Parathyroid adenoma (tissue), 2 donors: ENCODE data around the gene PEPD.

ENCODE experiments used
- H2AFZ ChIP-seq: fragments of 300-600 bp; sonication (generic); one replicate; pipeline ENCODE4 v1.7.0; 2017; ENCODE audit warnings: antibody characterized with exemption, mild to moderate bottlenecking
- H3K27ac ChIP-seq: fragments of 300-600 bp; sonication (generic); one replicate; pipeline ENCODE4 v1.7.0; 2017
- H3K27me3 ChIP-seq: fragments of 300-600 bp; sonication (generic); one replicate; pipeline ENCODE4 v1.7.0; 2017; ENCODE audit warnings: low read length; ENCODE audit not compliant: control insufficient read depth, insufficient read depth
- H3K36me3 ChIP-seq: fragments of 300-600 bp; sonication (generic); one replicate; pipeline ENCODE4 v1.7.0; 2017; ENCODE audit warnings: low read length; ENCODE audit not compliant: control insufficient read depth, insufficient read depth
- H3K4me1 ChIP-seq: fragments of 300-600 bp; sonication (generic); one replicate; pipeline ENCODE4 v1.7.0; 2017; ENCODE audit warnings: control low read depth
- H3K4me2 ChIP-seq: fragments of 300-600 bp; sonication (generic); one replicate; pipeline ENCODE4 v1.7.0; 2017; ENCODE audit warnings: low read length
- H3K4me3 ChIP-seq: fragments of 300-600 bp; sonication (generic); one replicate; pipeline ENCODE4 v1.7.0; 2017; ENCODE audit warnings: low read depth, low read length
- H3K79me2 ChIP-seq: fragments of 300-600 bp; sonication (generic); one replicate; pipeline ENCODE4 v1.7.0; 2017; ENCODE audit warnings: control low read depth
- H3K9ac ChIP-seq: fragments of 300-600 bp; sonication (generic); one replicate; pipeline ENCODE4 v1.7.0; 2017; ENCODE audit warnings: mild to moderate bottlenecking
- H3K9me3 ChIP-seq: fragments of 300-600 bp; sonication (generic); one replicate; pipeline ENCODE4 v1.7.0; 2017; ENCODE audit warnings: low read length; ENCODE audit not compliant: control insufficient read depth
- TF ChIP-seq, protein P1 (sequence below): fragments of 300-600 bp; sonication (generic); IDR thresholded peaks from one replicate; pipeline ENCODE4 v1.7.0; 2017; ENCODE audit warnings: antibody characterized with exemption, mild to moderate bottlenecking
- donor health status: primary hyperparathyroidism.

PEPD gene

DNA sequence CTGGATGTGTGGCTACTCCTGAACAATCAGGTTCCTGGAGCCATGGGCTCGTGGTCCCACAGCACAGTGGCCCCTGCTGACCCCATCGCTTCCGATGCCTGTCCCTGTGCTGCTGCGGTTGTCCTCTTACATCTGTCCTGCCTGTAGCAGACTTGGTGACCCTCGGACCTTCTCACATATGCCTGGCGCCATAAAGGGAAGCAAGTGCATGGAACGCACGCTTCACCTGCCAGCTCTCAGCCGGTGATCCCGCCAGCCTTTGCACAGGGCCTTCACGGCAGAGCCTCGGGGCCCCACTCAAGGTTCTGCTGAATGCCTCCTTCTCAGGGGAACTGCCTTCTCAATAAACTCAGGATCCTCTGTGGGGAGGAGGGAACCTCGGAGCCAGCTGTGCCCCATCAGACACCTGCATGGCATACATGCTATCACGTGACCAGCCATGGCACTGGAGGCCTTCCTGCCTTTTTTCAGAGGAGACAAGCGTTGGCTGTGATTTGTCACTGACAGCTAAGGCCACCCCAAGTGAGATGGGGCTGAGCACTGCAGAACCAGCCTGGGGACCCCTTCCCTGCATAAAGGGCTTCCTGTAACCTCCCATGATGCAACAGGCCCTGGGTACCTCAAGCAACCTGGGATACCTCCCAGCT, 24.3 kb downstream of the PEPD start:
- Histone ChIP-seq H3K9me3 (no peaks in the 10 kb centered on the region), H3K4me2 (no peak overlapping the region), H3K4me1 (no peaks in the 10 kb centered on the region), H3K9ac (no peak overlapping the region), H3K36me3 (no peaks in the 10 kb centered on the region), H3K27ac (no peak overlapping the region), H3K79me2 (no peaks in the 10 kb centered on the region), H3K4me3 (no peak overlapping the region), H3K27me3 (no peaks in the 10 kb centered on the region), H2AFZ (no peak overlapping the region)
- TF ChIP-seq, protein P1, sequence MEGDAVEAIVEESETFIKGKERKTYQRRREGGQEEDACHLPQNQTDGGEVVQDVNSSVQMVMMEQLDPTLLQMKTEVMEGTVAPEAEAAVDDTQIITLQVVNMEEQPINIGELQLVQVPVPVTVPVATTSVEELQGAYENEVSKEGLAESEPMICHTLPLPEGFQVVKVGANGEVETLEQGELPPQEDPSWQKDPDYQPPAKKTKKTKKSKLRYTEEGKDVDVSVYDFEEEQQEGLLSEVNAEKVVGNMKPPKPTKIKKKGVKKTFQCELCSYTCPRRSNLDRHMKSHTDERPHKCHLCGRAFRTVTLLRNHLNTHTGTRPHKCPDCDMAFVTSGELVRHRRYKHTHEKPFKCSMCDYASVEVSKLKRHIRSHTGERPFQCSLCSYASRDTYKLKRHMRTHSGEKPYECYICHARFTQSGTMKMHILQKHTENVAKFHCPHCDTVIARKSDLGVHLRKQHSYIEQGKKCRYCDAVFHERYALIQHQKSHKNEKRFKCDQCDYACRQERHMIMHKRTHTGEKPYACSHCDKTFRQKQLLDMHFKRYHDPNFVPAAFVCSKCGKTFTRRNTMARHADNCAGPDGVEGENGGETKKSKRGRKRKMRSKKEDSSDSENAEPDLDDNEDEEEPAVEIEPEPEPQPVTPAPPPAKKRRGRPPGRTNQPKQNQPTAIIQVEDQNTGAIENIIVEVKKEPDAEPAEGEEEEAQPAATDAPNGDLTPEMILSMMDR, result no peak

DNA sequence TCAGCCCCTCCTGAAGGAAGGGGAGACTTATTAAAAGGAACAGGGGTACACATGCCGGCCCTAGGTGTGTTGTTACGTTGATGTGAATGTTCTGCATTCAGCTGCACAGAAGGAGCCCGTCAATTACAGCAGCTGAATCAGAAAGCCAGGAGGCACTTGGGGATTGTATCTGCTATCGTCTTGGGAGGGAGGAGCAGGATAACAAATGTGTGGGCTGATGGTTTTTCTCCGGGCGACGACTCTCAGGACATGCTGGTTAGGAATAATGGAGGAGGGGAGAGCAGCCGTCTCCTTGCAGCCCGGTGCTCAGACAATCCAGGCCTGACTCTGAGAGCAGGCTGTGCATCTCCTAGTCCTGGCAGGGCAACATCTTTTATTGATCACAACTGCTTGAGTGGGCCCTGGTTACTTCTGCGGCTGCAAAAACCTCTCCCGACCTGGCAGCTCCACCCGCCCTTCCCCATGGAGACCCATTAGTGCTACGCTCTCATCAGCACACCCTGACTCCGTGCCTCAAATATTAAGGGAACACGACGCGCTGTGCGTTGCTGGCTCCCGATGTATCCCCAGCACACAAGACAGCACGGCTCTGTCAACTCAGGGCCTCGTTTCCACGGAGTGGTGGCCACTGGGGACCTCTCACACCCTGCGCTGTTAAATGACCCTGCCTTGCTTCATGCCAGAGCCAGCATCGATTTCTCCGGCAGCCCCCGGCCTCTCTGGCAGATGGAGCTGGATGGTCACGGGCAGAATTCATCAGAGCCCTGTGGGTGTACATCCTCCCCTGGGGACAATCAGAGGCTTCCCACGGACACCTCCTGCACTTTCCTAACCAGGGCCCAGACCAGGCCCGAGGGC, 25.3 kb downstream of the PEPD start:
- Histone ChIP-seq H3K36me3 (no peaks in the 10 kb centered on the region), H3K9me3 (no peaks in the 10 kb centered on the region), H3K27ac (no peak overlapping the region), H3K4me2 (no peak overlapping the region), H3K4me3 (no peak overlapping the region), H3K79me2 (no peaks in the 10 kb centered on the region), H3K9ac (no peak overlapping the region), H2AFZ (no peak overlapping the region), H3K4me1 (no peaks in the 10 kb centered on the region), H3K27me3 (no peaks in the 10 kb centered on the region)
- TF ChIP-seq, protein P1, result no peak

DNA sequence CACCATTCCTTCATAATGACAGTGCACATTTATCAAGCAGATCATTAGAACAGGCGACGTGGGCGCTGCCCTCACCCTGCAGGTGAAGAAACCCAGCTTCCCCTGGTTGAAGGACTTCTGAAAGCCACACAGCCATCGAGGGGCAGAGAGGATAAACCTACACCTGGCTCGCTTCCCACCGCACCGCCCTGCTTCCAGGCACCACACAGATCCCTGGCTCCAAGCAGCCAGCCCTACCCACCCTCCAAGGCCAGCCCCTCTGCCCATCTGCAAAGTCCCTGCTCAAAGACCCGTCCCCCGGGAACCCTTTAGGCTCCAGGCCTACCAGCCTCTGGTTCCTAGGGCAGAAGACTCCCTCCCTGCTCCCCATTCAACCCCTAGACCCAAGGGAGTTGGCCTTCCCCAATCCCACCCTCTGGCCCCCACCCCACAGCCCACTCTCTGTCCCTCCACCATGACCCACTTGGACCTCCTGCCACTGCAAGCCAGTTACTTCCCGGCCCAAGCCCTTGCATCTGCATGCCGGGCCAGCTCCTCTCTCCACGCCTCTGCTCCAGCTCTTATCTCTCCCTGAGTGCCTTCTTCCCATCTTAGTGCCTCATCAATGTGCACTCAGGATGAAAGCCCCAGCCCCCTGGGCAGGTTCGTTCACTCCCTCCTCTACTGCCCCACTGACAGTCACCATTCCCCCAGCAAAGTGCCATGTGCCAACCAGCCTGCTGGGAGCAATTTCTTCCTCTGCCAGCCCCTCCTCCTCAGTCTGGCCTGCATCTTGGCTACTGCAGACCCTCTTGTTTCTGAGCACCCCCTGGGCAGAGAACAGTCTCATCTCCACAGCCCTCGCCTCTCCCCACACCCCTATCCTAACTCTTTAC, 28.0 kb downstream of the PEPD start:
- H3K27me3 ChIP-seq, result no peaks in the 10 kb centered on the region
- H3K9me3 ChIP-seq, result no peaks in the 10 kb centered on the region
- no peak overlapping the region for H3K4me3 ChIP-seq
- TF ChIP-seq, protein P1, result no peak
- no peak overlapping the region for H2AFZ ChIP-seq
- no peak overlapping the region for H3K4me2 ChIP-seq
- H3K36me3 ChIP-seq, result no peaks in the 10 kb centered on the region
- H3K79me2 ChIP-seq, result no peaks in the 10 kb centered on the region
- H3K9ac ChIP-seq, result no peak overlapping the region
- no peak overlapping the region for H3K27ac ChIP-seq
- no peaks in the 10 kb centered on the region for H3K4me1 ChIP-seq

DNA sequence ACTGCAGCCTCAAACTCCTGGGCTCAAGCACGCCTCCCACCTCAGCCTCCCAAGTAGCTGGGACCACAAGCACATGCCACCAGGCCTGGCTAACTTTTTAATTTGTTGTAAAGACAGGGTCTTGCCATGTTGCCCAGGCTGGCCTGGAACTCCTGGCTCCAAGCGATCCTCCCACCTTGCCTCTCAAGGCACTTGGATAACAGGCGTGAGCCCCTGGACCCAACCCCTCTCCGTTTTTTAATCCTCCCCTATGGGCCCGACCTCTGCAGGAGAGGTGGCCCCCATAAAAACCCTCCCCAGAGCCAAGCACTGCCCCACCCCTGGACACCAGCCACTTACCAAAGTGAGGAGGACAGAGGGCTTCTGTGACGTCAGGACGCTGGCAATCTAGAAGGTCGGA, 28.6 kb downstream of the PEPD start:
- Histone ChIP-seq H3K4me3 (no peak overlapping the region), H3K4me2 (no peak overlapping the region)

More for the DNA sequence above, 28.6 kb downstream of the PEPD start:
- H2AFZ ChIP-seq, result no peak overlapping the region
- no peaks in the 10 kb centered on the region for H3K27me3 ChIP-seq
- no peak overlapping the region for H3K9ac ChIP-seq
- H3K4me1 ChIP-seq, result no peaks in the 10 kb centered on the region
- no peak overlapping the region for H3K27ac ChIP-seq
- no peaks in the 10 kb centered on the region for H3K36me3 ChIP-seq
- TF ChIP-seq, protein P1, result no peak
- no peaks in the 10 kb centered on the region for H3K9me3 ChIP-seq
- no peaks in the 10 kb centered on the region for H3K79me2 ChIP-seq
